GM04504 (cell line): ENCODE results near the gene CHRFAM7A.
"Not testable (repeated sequence)": the region's sequence is repeated elsewhere in the genome, so short reads cannot be mapped to it uniquely, and the experiment has no call there.

ENCODE experiments used
- DNase-seq: peaks from one replicate; pipeline ENCODE4 v3.0.0-alpha.2; 2012; ENCODE audit warnings: low read depth

Gene CHRFAM7A

GRCh38 chr15:30392766-30393663 lies at the start of gene CHRFAM7A:
CHRFAM7A (minus strand) TSS chr15:30393540; CDS start chr15:30383351, 10,189 bp downstream.
- DNase-seq = not testable (repeated sequence)

GRCh38 chr15:30438348-30438747 lies 45.0 kb upstream of the CHRFAM7A start:
- not testable (repeated sequence) for DNase-seq

- DNase-seq = not testable (repeated sequence)
Observed at GRCh38 chr15:30435878-30436277, 42.5 kb upstream of the CHRFAM7A start.

GRCh38 chr15:30420723-30421122 lies 27.4 kb upstream of the CHRFAM7A start:
- not testable (repeated sequence) for DNase-seq

GRCh38 chr15:30414160-30414559 lies 20.8 kb upstream of the CHRFAM7A start, which contains the start of gene GOLGA8R:
GOLGA8R (minus strand) TSS chr15:30414260; CDS start chr15:30414162, 98 bp downstream.
- DNase-seq = not testable (repeated sequence)

- DNase-seq = not testable (repeated sequence)
Observed at GRCh38 chr15:30407636-30408035, 14.3 kb upstream of the CHRFAM7A start.

GRCh38 chr15:30398988-30399387 lies 5.6 kb upstream of the CHRFAM7A start:
- not testable (repeated sequence) for DNase-seq

- DNase-seq = not testable (repeated sequence)
Observed at GRCh38 chr15:30393664-30393991, 288 bp upstream of the CHRFAM7A start.

- not testable (repeated sequence) for DNase-seq
Observed at GRCh38 chr15:30386318-30386887, 6.9 kb downstream of the CHRFAM7A start.

GRCh38 chr15:30377082-30377413 lies 16.3 kb downstream of the CHRFAM7A start:
- not testable (repeated sequence) for DNase-seq

- DNase-seq = not testable (repeated sequence)
Observed at GRCh38 chr15:30376375-30377081, 16.8 kb downstream of the CHRFAM7A start.

- DNase-seq = not testable (repeated sequence)
Observed at GRCh38 chr15:30375872-30376271, 17.5 kb downstream of the CHRFAM7A start.

GRCh38 chr15:30374862-30375261 lies 18.5 kb downstream of the CHRFAM7A start:
- not testable (repeated sequence) for DNase-seq

- not testable (repeated sequence) for DNase-seq
Observed at GRCh38 chr15:30368271-30368670, 25.1 kb downstream of the CHRFAM7A start.

- DNase-seq = not testable (repeated sequence)
Observed at GRCh38 chr15:30367246-30367645, 26.1 kb downstream of the CHRFAM7A start.

GRCh38 chr15:30361404-30361803 lies 31.9 kb downstream of the CHRFAM7A start:
- not testable (repeated sequence) for DNase-seq

- not testable (repeated sequence) for DNase-seq
Observed at GRCh38 chr15:30360990-30361389, 32.4 kb downstream of the CHRFAM7A start.

- DNase-seq = not testable (repeated sequence)
Observed at GRCh38 chr15:30355043-30355442, 38.3 kb downstream of the CHRFAM7A start.

GRCh38 chr15:30349803-30350202 lies 43.5 kb downstream of the CHRFAM7A start:
- not testable (repeated sequence) for DNase-seq

- not testable (repeated sequence) for DNase-seq
Observed at GRCh38 chr15:30336584-30336983, 56.8 kb downstream of the CHRFAM7A start.

GRCh38 chr15:30334152-30334551 lies 59.2 kb downstream of the CHRFAM7A start:
- not testable (repeated sequence) for DNase-seq

GRCh38 chr15:30326145-30326544 lies 67.2 kb downstream of the CHRFAM7A start:
- not testable (repeated sequence) for DNase-seq
